H9 (cell line): ENCODE data around the gene MAP3K5. TPM values are rescaled to one million over a fixed set of nuclear protein-coding genes. Genes with fewer than 3 reads are reported as not detected.
A peak's percentile ranks its signal among the peaks of the same experiment; 100 is the strongest.

Experiments used
- DNase-seq: peaks from one replicate; pipeline ENCODE4 v3.0.0-alpha.2; 2017
- H2AFZ ChIP-seq: one replicate; pipeline ENCODE4 v1.6.1; 2013; ENCODE audit warnings: mild to moderate bottlenecking, low read length, control low read depth, moderate library complexity
- H2AK5ac ChIP-seq: 2 replicates; pipeline ENCODE4 v1.6.1; 2013; ENCODE audit warnings: low read length, control low read depth, mixed read lengths; ENCODE audit not compliant: insufficient read length
- H2BK120ac ChIP-seq: one replicate; pipeline ENCODE4 v1.6.1; 2013; ENCODE audit warnings: low read depth, mild to moderate bottlenecking, low read length, control low read depth, inconsistent platforms; ENCODE audit not compliant: poor library complexity, severe bottlenecking
- H2BK12ac ChIP-seq: 2 replicates; pipeline ENCODE4 v1.6.1; 2013; ENCODE audit warnings: low read length, control low read depth, mixed read lengths, low read depth; ENCODE audit not compliant: insufficient read length
- H2BK15ac ChIP-seq: 2 replicates; pipeline ENCODE4 v1.6.1; 2013; ENCODE audit warnings: low read depth, low read length, control low read depth
- H2BK20ac ChIP-seq: one replicate; pipeline ENCODE4 v1.6.1; 2013; ENCODE audit warnings: low read depth, mild to moderate bottlenecking, low read length, control low read depth, inconsistent platforms; ENCODE audit not compliant: poor library complexity, severe bottlenecking
- H2BK5ac ChIP-seq: 2 replicates; pipeline ENCODE4 v1.6.1; 2013; ENCODE audit warnings: low read length, control low read depth, mixed read lengths; ENCODE audit not compliant: insufficient read length
- H3K14ac ChIP-seq: 2 replicates; pipeline ENCODE4 v1.6.1; 2013; ENCODE audit warnings: low read length, control low read depth; ENCODE audit not compliant: insufficient read depth
- H3K18ac ChIP-seq: 2 replicates; pipeline ENCODE4 v1.6.1; 2013; ENCODE audit warnings: low read depth, mild to moderate bottlenecking, mixed read lengths, low read length, control low read depth; ENCODE audit not compliant: insufficient read length
- H3K23ac ChIP-seq: 2 replicates; pipeline ENCODE4 v1.6.1; 2013; ENCODE audit warnings: low read length, control low read depth, mixed read lengths, low read depth; ENCODE audit not compliant: insufficient read length
- H3K23me2 ChIP-seq: 2 replicates; pipeline ENCODE4 v1.6.1; 2013; ENCODE audit warnings: low read depth, mild to moderate bottlenecking, mixed read lengths, low read length, control low read depth; ENCODE audit not compliant: insufficient read length, poor library complexity, severe bottlenecking
- H3K27ac ChIP-seq: 2 replicates; pipeline ENCODE4 v1.5.1; 2013; ENCODE audit warnings: low read length, control low read depth, mixed read lengths, low read depth; ENCODE audit not compliant: insufficient read length
- H3K27me3 ChIP-seq: 2 replicates; pipeline ENCODE4 v1.6.1; 2013; ENCODE audit warnings: low read length, control low read depth, inconsistent platforms; ENCODE audit not compliant: insufficient read depth
- H3K4ac ChIP-seq: 2 replicates; pipeline ENCODE4 v1.6.1; 2013; ENCODE audit warnings: low read depth, mild to moderate bottlenecking, control low read depth, inconsistent platforms, low read length, moderate library complexity
- H3K4me1 ChIP-seq: 2 replicates; pipeline ENCODE4 v1.6.1; 2013; ENCODE audit warnings: low read length, control low read depth, inconsistent platforms; ENCODE audit not compliant: insufficient read depth
- H3K4me2 ChIP-seq: 2 replicates; pipeline ENCODE4 v1.6.1; 2013; ENCODE audit warnings: low read length, control low read depth, mixed read lengths; ENCODE audit not compliant: insufficient read length, insufficient read depth
- H3K56ac ChIP-seq: 2 replicates; pipeline ENCODE4 v1.6.1; 2013; ENCODE audit warnings: low read depth, mild to moderate bottlenecking, mixed read lengths, low read length, control low read depth; ENCODE audit not compliant: insufficient read length
- H3K79me1 ChIP-seq: 2 replicates; pipeline ENCODE4 v1.6.1; 2013; ENCODE audit warnings: low read depth, mild to moderate bottlenecking, moderate library complexity, low read length, control low read depth, inconsistent platforms; ENCODE audit not compliant: insufficient read depth, poor library complexity, severe bottlenecking
- H3K79me2 ChIP-seq: 2 replicates; pipeline ENCODE4 v1.6.1; 2013; ENCODE audit warnings: low read length, control low read depth, inconsistent platforms; ENCODE audit not compliant: insufficient read depth
- H3K9ac ChIP-seq: 2 replicates; pipeline ENCODE4 v1.6.1; 2013; ENCODE audit warnings: low read length, control low read depth, mixed read lengths; ENCODE audit not compliant: insufficient read length; ENCODE audit errors: extremely low read depth
- H3K9me3 ChIP-seq: one replicate; pipeline ENCODE4 v1.6.1; 2013; ENCODE audit warnings: low read depth, low read length, inconsistent platforms; ENCODE audit not compliant: control insufficient read depth
- H3T11ph ChIP-seq: one replicate; pipeline ENCODE4 v1.6.1; 2013; ENCODE audit warnings: mild to moderate bottlenecking, low read length, control low read depth, inconsistent platforms
- H4K20me1 ChIP-seq: one replicate; pipeline ENCODE4 v1.6.1; 2013; ENCODE audit not compliant: control insufficient read depth, insufficient read length, insufficient read depth
- H4K5ac ChIP-seq: 2 replicates; pipeline ENCODE4 v1.6.1; 2013; ENCODE audit warnings: low read depth, mild to moderate bottlenecking, mixed read lengths, low read length, control low read depth; ENCODE audit not compliant: insufficient read length
- H4K8ac ChIP-seq: replicated peaks from 2 replicates; pipeline ENCODE4 v1.6.1; 2013; ENCODE audit warnings: low read length, control low read depth, mixed read lengths, low read depth; ENCODE audit not compliant: insufficient read length
- H4K91ac ChIP-seq: 2 replicates; pipeline ENCODE4 v1.6.1; 2013; ENCODE audit warnings: low read depth, mild to moderate bottlenecking, moderate library complexity, mixed read lengths, low read length, control low read depth; ENCODE audit not compliant: insufficient read length
- H3K27ac Mint-ChIP-seq, 3 experiments: 2 replicates in 2 of 3; 3 replicates in 1 of 3; pipeline ENCODE4 v1.8.0; 2020 to 2021; ENCODE audit warnings: mixed read lengths in 3 of 3, mild to moderate bottlenecking in 1 of 3, moderate library complexity in 1 of 3
- H3K27me3 Mint-ChIP-seq: 2 replicates; pipeline ENCODE4 v1.8.0; 2021; ENCODE audit warnings: low read depth, mild to moderate bottlenecking, moderate library complexity, mixed read lengths
- H3K36me3 Mint-ChIP-seq, 3 experiments: 2 replicates in 2 of 3; 3 replicates in 1 of 3; pipeline ENCODE4 v1.8.0; 2020 to 2021; ENCODE audit warnings: low read depth in 3 of 3, mixed read lengths in 3 of 3; ENCODE audit not compliant: insufficient read depth in 1 of 3
- H3K4me1 Mint-ChIP-seq, 2 experiments: 2 replicates each; pipeline ENCODE4 v1.8.0; 2020; ENCODE audit warnings: mixed read lengths in 2 of 2
- H3K4me3 Mint-ChIP-seq, 2 experiments: 2 replicates in 1 of 2; 3 replicates in 1 of 2; pipeline ENCODE4 v1.8.0; 2020 to 2021; ENCODE audit warnings: mild to moderate bottlenecking in 2 of 2, mixed read lengths in 2 of 2, moderate library complexity in 1 of 2
- H3K9me3 Mint-ChIP-seq, 2 experiments: 2 replicates in 1 of 2; 3 replicates in 1 of 2; pipeline ENCODE4 v1.8.0; 2020; ENCODE audit warnings: mild to moderate bottlenecking in 2 of 2, mixed read lengths in 2 of 2, moderate library complexity in 1 of 2
- CTCF ChIP-seq: fragments of 200-600 bp; sonication (generic); conservative IDR thresholded peaks from 3 replicates; pipeline ENCODE4 v1.8.0; 2021; ENCODE audit warnings: antibody characterized with exemption, mild to moderate bottlenecking
- WGBS: extraction: QIAGEN DNeasy Blood & Tissue Kit; methylation state at CpG from one replicate; pipeline ENCODE4 v1.1.7; 2013; ENCODE audit warnings: missing lambda C conversion rate, low lambda C conversion rate, mixed read lengths; ENCODE audit not compliant: insufficient read length; ENCODE audit errors: extremely low coverage; 5-methylcytosine and 5-hydroxymethylcytosine counted together
- total RNA-seq: library from RNA; stranded (reverse); gene quantifications from 2 replicates; pipeline ENCODE4 v1.2.1, GENCODE V29; 2021

The MAP3K5 gene
- total RNA-seq, 1 experiment from 2014 or later: 1.6 TPM

- Histone ChIP-seq H4K5ac (no peak overlapping the region), H3K23ac (no peak overlapping the region), H2BK5ac (no peak overlapping the region), H3K14ac (no peak overlapping the region), H3K79me1 (no peaks in the 10 kb centered on the region), H3K79me2 (no peaks in the 10 kb centered on the region), H3K27ac (no peak overlapping the region), H3K56ac (no peak overlapping the region), H4K20me1 (no peaks in the 10 kb centered on the region), H3K9me3 (no peaks in the 10 kb centered on the region), H2BK12ac (no peak overlapping the region), H4K91ac (no peak overlapping the region), H3K4ac (no peak overlapping the region), H2AFZ (no peak overlapping the region), H3K4me1 (no peaks in the 10 kb centered on the region), H3K4me2 (no peak overlapping the region), H3K18ac (no peak overlapping the region), H4K8ac (no peak overlapping the region), H2BK120ac (no peak overlapping the region), H3K27me3 (no peaks in the 10 kb centered on the region), H2BK20ac (no peak overlapping the region), H3T11ph (no peak overlapping the region), H3K9ac (no peak overlapping the region), H3K23me2 (no peaks in the 10 kb centered on the region), H2BK15ac (no peak overlapping the region), H2AK5ac (no peak overlapping the region)
- no peak overlapping the region for H3K4me3 Mint-ChIP-seq
- no peaks in the 10 kb centered on the region for H3K36me3 Mint-ChIP-seq
- no peaks in the 10 kb centered on the region for H3K9me3 Mint-ChIP-seq
- WGBS: no CpG with 5 or more reads among the region's 1 CpG
- TF ChIP-seq CTCF: no peak
- no peaks in the 10 kb centered on the region; the same call in 1 of the 2 replicates for H3K27me3 Mint-ChIP-seq
- no peak for DNase-seq
- H3K27ac Mint-ChIP-seq: peak overlapping the region in 1 of 3 experiments; percentile 32; a peak in 1 of 7 replicates
- H3K4me1 Mint-ChIP-seq: peaks cover 2 to 5% of the 10 kb centered on the region in 2 experiments; a peak in 3 of 4 replicates
Measured at GRCh38 chr6:136779682-136780081, 12.6 kb downstream of the MAP3K5 start.
